GM23248 (cell line): ENCODE results near the gene TNFRSF1A. TPM values are rescaled to one million over a fixed set of nuclear protein-coding genes. Genes with fewer than 3 reads are reported as not detected.
A peak's percentile ranks its signal among the peaks of the same experiment; 100 is the strongest.

ENCODE experiments used
- DNase-seq: peaks from one replicate; pipeline ENCODE4 v3.0.0-alpha.2; 2015
- H2AFZ ChIP-seq: fragments of 200-600 bp; sonication (generic); 2 replicates; pipeline ENCODE4 v1.6.1; 2016; ENCODE audit warnings: antibody characterized with exemption
- H3F3A ChIP-seq: fragments of 200-600 bp; sonication (generic); 2 replicates; pipeline ENCODE4 v1.6.1; 2016; ENCODE audit warnings: mild to moderate bottlenecking, antibody characterized with exemption, mixed run types; ENCODE audit not compliant: insufficient read depth
- H3K27ac ChIP-seq: fragments of 200-600 bp; sonication (generic); 2 replicates; pipeline ENCODE4 v1.5.1; 2016; ENCODE audit warnings: mild to moderate bottlenecking
- H3K27me3 ChIP-seq: fragments of 200-600 bp; sonication (generic); replicated peaks from 2 replicates; pipeline ENCODE4 v1.6.1; 2016; ENCODE audit warnings: mild to moderate bottlenecking; ENCODE audit not compliant: insufficient read depth
- H3K36me3 ChIP-seq: fragments of 200-600 bp; sonication (generic); 2 replicates; pipeline ENCODE4 v1.6.1; 2016; ENCODE audit warnings: low read depth, mild to moderate bottlenecking
- H3K4me1 ChIP-seq: fragments of 200-600 bp; sonication (generic); 2 replicates; pipeline ENCODE4 v1.6.1; 2016; ENCODE audit warnings: mild to moderate bottlenecking; ENCODE audit not compliant: insufficient read depth
- H3K4me2 ChIP-seq: fragments of 200-600 bp; sonication (generic); one replicate; pipeline ENCODE4 v1.6.1; 2016; ENCODE audit warnings: mild to moderate bottlenecking; ENCODE audit not compliant: unreplicated experiment
- H3K4me3 ChIP-seq: fragments of 200-600 bp; sonication (generic); 2 replicates; pipeline ENCODE4 v1.5.1; 2016; ENCODE audit warnings: mild to moderate bottlenecking
- H3K79me2 ChIP-seq: fragments of 200-600 bp; sonication (generic); 2 replicates; pipeline ENCODE4 v1.6.1; 2016; ENCODE audit warnings: mild to moderate bottlenecking; ENCODE audit not compliant: insufficient read depth
- H3K9ac ChIP-seq: fragments of 200-600 bp; sonication (generic); 2 replicates; pipeline ENCODE4 v1.6.1; 2016; ENCODE audit warnings: mild to moderate bottlenecking
- H3K9me2 ChIP-seq: fragments of 200-600 bp; sonication (generic); 2 replicates; pipeline ENCODE4 v1.6.1; 2016; ENCODE audit warnings: mixed run types, mild to moderate bottlenecking, moderate library complexity; ENCODE audit not compliant: insufficient read depth
- H3K9me3 ChIP-seq: fragments of 200-600 bp; sonication (generic); one replicate; pipeline ENCODE4 v1.6.1; 2017; ENCODE audit warnings: low read depth
- H4K20me1 ChIP-seq: fragments of 200-600 bp; sonication (generic); 2 replicates; pipeline ENCODE4 v1.6.0; 2016; ENCODE audit not compliant: insufficient read depth
- EZH2 ChIP-seq: fragments of 200-600 bp; sonication (generic); IDR thresholded peaks from 2 replicates; pipeline ENCODE4 v1.6.1; 2018; ENCODE audit warnings: antibody characterized with exemption, mild to moderate bottlenecking; ENCODE audit not compliant: insufficient read depth, poor library complexity, severe bottlenecking
- EZH2phosphoT487 ChIP-seq: fragments of 200-600 bp; sonication (generic); IDR thresholded peaks from 2 replicates; pipeline ENCODE4 v1.6.1; 2018; ENCODE audit warnings: antibody characterized with exemption, moderate library complexity, mild to moderate bottlenecking, low read depth; ENCODE audit not compliant: insufficient read depth
- WGBS, 2 experiments: methylation state at CpG; one replicate each; pipeline ENCODE4 v1.1.6; 2015 to 2017; ENCODE audit warnings: low lambda C conversion rate in 2 of 2, low coverage in 1 of 2; ENCODE audit errors: missing lambda C conversion rate in 2 of 2; 5-methylcytosine and 5-hydroxymethylcytosine counted together
- in situ Hi-C: fragments of 300-500 bp; cut with MboI; formaldehyde crosslinking; loops from 2 replicates; pipeline ENCODE4 v1.15.0; 2020
- polyA plus RNA-seq: library from polyadenylated mRNA; unstranded; fragments of >200 nt; fragmentation: Nextera tagmentation; extraction: Ambion mirVana; gene quantifications from 2 replicates; pipeline ENCODE4 v1.2.1, GENCODE V29; 2016
- total RNA-seq: library from RNA; depleted of rRNA; stranded (reverse); fragments of >200 nt; shearing (Covaris generic); gene quantifications from 2 replicates; pipeline ENCODE4 v1.2.3, GENCODE V29; 2014

Gene TNFRSF1A
- total and polyA plus RNA-seq, 2 experiments from 2014 or later: 183 to 343 TPM

DNA sequence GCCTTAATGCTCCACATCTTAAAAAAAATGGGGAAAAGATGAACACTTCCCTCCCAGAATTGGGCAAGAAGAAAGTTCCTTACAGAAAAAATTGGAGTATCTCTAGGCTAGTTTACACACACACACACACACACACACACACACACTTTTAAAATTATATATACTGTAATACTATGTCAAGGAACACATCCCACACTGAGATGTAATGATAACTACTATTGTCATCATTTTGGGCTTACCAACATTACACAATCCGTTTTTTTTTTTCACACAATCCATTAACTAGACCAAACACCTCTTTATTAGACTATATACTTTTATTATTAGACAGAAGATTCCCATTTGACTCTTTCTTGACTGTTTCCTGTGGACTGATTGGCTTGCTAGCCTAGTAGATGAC, 44.6 kb upstream of the TNFRSF1A start:
- peaks cover 37% of the 10 kb centered on the region for H3K79me2 ChIP-seq
- no peak for DNase-seq
- in situ Hi-C loops: no loop called here
- no peaks in the 10 kb centered on the region for H3K27me3 ChIP-seq
- peaks cover 35% of the 10 kb centered on the region; the same call in 1 of the 2 replicates for H3K36me3 ChIP-seq
- H3K27ac ChIP-seq: no peak overlapping the region
- H2AFZ ChIP-seq: no peak overlapping the region
- TF ChIP-seq EZH2phosphoT487 (no peak), EZH2 (no peak)
- H3K4me3 ChIP-seq: no peak overlapping the region
- peaks cover 13% of the 10 kb centered on the region for H3K4me1 ChIP-seq
- no peak overlapping the region for H3K9ac ChIP-seq
- H3K4me2 ChIP-seq: no peak overlapping the region
- no peaks in the 10 kb centered on the region for H4K20me1 ChIP-seq
- H3K9me2 ChIP-seq: no peaks in the 10 kb centered on the region
- H3K9me3 ChIP-seq: no peaks in the 10 kb centered on the region
- WGBS, 2 experiments: 6 to 10% methylated on average over 1 of the region's 1 CpG
- H3F3A ChIP-seq: peaks cover 10% of the 10 kb centered on the region

GRCh38 chr12:6386038-6386437, 44.2 kb upstream of the TNFRSF1A start:
- peak overlapping the region; percentile 10 for H3K4me2 ChIP-seq
- peaks cover 7% of the 10 kb centered on the region; the same call in 1 of the 2 replicates for H3F3A ChIP-seq

DNA sequence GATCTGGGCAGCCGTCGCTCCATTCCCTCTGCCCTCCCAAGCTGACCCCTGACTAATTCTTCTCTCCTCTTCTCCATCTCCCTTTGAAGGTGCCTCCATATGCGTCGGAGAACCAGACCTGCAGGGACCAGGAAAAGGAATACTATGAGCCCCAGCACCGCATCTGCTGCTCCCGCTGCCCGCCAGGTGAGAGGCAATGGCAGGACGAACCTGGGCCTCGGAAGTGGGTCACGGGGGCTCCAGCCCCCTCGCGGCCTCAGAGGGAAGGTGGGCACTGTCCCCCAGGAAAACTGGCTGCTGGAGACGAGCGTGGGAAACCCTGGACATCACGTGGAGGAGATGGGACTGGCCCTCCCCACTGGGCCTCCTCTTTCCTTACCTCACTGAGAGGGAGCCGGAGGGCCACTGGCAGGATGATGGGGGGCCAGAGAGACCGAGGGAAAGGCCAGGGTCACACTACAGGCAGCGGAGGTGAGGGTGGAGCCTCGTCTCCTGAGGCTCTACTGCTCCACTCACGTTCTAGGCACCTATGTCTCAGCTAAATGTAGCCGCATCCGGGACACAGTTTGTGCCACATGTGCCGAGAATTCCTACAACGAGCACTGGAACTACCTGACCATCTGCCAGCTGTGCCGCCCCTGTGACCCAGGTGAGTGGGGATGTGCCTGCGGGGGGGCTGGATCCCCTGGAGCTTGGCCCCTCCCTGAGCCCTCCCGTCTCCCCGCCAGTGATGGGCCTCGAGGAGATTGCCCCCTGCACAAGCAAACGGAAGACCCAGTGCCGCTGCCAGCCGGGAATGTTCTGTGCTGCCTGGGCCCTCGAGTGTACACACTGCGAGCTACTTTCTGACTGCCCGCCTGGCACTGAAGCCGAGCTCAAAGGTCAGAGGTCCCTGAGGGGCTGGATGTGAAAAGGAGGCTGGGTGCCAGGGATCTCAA, 42.9 kb upstream of the TNFRSF1A start:
- H2AFZ ChIP-seq: peak overlapping the region; percentile 71
- 39 to 51% methylated on average over 29 to 34 of the region's 36 CpGs for WGBS, 2 experiments
- TF ChIP-seq EZH2phosphoT487: no peak
- TF ChIP-seq EZH2: no peak
- no peaks in the 10 kb centered on the region for H3K9me2 ChIP-seq
- peaks cover 19% of the 10 kb centered on the region for H3K4me1 ChIP-seq
- no peaks in the 10 kb centered on the region for H4K20me1 ChIP-seq
- H3K36me3 ChIP-seq: peaks cover 31% of the 10 kb centered on the region; the same call in 1 of the 2 replicates
- H3K9ac ChIP-seq: peak overlapping the region; percentile 91
- H3F3A ChIP-seq: peaks cover 7% of the 10 kb centered on the region
- H3K4me3 ChIP-seq: peak overlapping the region; percentile 83
- peaks cover 37% of the 10 kb centered on the region for H3K79me2 ChIP-seq
- DNase-seq: peak; percentile 51
- peak overlapping the region; percentile 75 for H3K27ac ChIP-seq
- no peaks in the 10 kb centered on the region for H3K27me3 ChIP-seq
- H3K4me2 ChIP-seq: peak overlapping the region; percentile 97
- no peaks in the 10 kb centered on the region for H3K9me3 ChIP-seq
- in situ Hi-C loops: no loop called here

More at GRCh38 chr12:6386038-6386437, 44.2 kb upstream of the TNFRSF1A start:
- no peak overlapping the region for H3K27ac ChIP-seq
- 79 to 83% methylated on average over 10 to 11 of the region's 11 CpGs for WGBS, 2 experiments
- in situ Hi-C loops: no loop called here
- H3K4me1 ChIP-seq: peaks cover 13% of the 10 kb centered on the region
- no peaks in the 10 kb centered on the region for H3K27me3 ChIP-seq
- H3K9me2 ChIP-seq: no peaks in the 10 kb centered on the region
- no peaks in the 10 kb centered on the region for H3K9me3 ChIP-seq
- H2AFZ ChIP-seq: no peak overlapping the region
- no peak overlapping the region for H3K9ac ChIP-seq
- TF ChIP-seq EZH2phosphoT487 (no peak), EZH2 (no peak)
- peaks cover 37% of the 10 kb centered on the region for H3K79me2 ChIP-seq
- H4K20me1 ChIP-seq: no peaks in the 10 kb centered on the region
- no peak for DNase-seq
- peaks cover 31% of the 10 kb centered on the region; the same call in 1 of the 2 replicates for H3K36me3 ChIP-seq
- H3K4me3 ChIP-seq: no peak overlapping the region

GRCh38 chr12:6383572-6384498, 42.0 kb upstream of the TNFRSF1A start, which contains the start of gene LTBR:
TSS of gene LTBR (plus strand) at chr12:6384162. CDS start at chr12:6384359, 197 bp downstream.
- Histone ChIP-seq H4K20me1 (no peaks in the 10 kb centered on the region), H3F3A (peaks cover 7% of the 10 kb centered on the region), H2AFZ (peak within 1 kb of the TSS; percentile 71), H3K4me2 (peak within 1 kb of the TSS; percentile 97), H3K9ac (peak within 1 kb of the TSS; percentile 91), H3K27me3 (no peaks in the 10 kb centered on the region), H3K36me3 (peaks cover 27% of the 10 kb centered on the region; the same call in 1 of the 2 replicates), H3K9me3 (no peaks in the 10 kb centered on the region), H3K79me2 (peaks cover 37% of the 10 kb centered on the region), H3K4me1 (peaks cover 20% of the 10 kb centered on the region), H3K9me2 (no peaks in the 10 kb centered on the region), H3K4me3 (peak within 1 kb of the TSS; percentile 83), H3K27ac (peak within 1 kb of the TSS; percentile 75)
- DNase-seq: peak; percentile 98
- in situ Hi-C loops: no loop called here
- no peak for TF ChIP-seq EZH2phosphoT487
- no peak for TF ChIP-seq EZH2
- 2% methylated on average over 43 to 44 of the region's 62 CpGs for WGBS, 2 experiments
